Activated CD8-positive, alpha-beta T cell treated with anti-CD3 and anti-CD28 coated beads for 36 hours (primary cell): ENCODE measurements around the gene ZNF281. TPM values are rescaled to one million over a fixed set of nuclear protein-coding genes. Genes with fewer than 3 reads are reported as not detected.

ENCODE experiments used
- ATAC-seq: fragments of 200-7000 bp; cut with Tn5 transposase; one replicate; pipeline ENCODE4 v1.10.0; 2021; ENCODE audit warnings: mild to moderate bottlenecking, moderate library complexity
- CTCF ChIA-PET: fragments of 350-600 bp; sonication (Branson Sonifier 250); formaldehyde crosslinking; loops from one replicate; lab custom pipeline; 2021; ENCODE audit warnings: antibody characterized with exemption; lab: Charles Lee
- POLR2A ChIA-PET: fragments of 350-600 bp; sonication (Branson Sonifier 250); formaldehyde crosslinking; loops from one replicate; lab custom pipeline; 2021; ENCODE audit warnings: antibody characterized with exemption; lab: Charles Lee
- DNase-seq: peaks from one replicate; pipeline ENCODE4 v3.0.0-alpha.2; 2020
- H3K27ac Mint-ChIP-seq: one replicate; pipeline ENCODE4 v1.8.0; 2021; ENCODE audit warnings: mild to moderate bottlenecking, mixed read lengths
- H3K27me3 Mint-ChIP-seq: one replicate; pipeline ENCODE4 v1.8.0; 2021; ENCODE audit warnings: mixed read lengths
- H3K36me3 Mint-ChIP-seq: one replicate; pipeline ENCODE4 v1.8.0; 2021; ENCODE audit warnings: low read depth, mixed read lengths
- H3K4me1 Mint-ChIP-seq: one replicate; pipeline ENCODE4 v1.8.0; 2021; ENCODE audit warnings: low read depth, mixed read lengths
- H3K4me3 Mint-ChIP-seq: one replicate; pipeline ENCODE4 v1.8.0; 2021; ENCODE audit warnings: mild to moderate bottlenecking, moderate library complexity, mixed read lengths
- H3K9me3 Mint-ChIP-seq: one replicate; pipeline ENCODE4 v1.8.0; 2021; ENCODE audit warnings: mixed read lengths
- intact Hi-C: fragments of 100-400 bp; cut with micrococcal nuclease; formaldehyde crosslinking; loops from one replicate; pipeline ENCODE4 v1.10.0; 2022
- total RNA-seq, 2 experiments: library from RNA; stranded (reverse); gene quantifications; one replicate each; pipeline ENCODE4 v1.2.3, GENCODE V29; 2021
- TF ChIP-seq, protein P1 (sequence below): fragments of 200-600 bp; IDR thresholded peaks from one replicate; pipeline ENCODE4 v1.8.0; 2022; ENCODE audit warnings: antibody characterized with exemption, mild to moderate bottlenecking

Gene ZNF281
- total RNA-seq, 2 experiments from 2014 or later, result 12.0 to 12.2 TPM

DNA sequence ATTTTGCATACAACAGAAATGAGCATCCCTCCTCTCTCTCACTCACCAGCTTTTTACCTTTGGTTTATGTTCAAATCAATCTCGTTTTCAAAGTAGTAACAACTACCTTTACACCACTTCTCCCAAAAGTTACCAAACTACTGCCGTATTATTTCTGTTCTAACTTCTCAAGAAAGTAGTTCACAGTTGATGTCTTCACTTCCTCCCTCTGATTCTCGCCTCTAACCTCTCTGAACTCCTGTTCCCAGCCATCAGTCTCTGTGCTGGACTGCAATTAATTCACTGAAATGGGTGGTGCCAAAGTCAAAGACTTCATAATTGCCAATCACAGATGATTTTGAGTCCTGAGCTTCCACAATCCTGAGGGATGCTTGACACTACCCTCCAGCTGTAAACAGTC lies 54.0 kb downstream of the ZNF281 start:
- TF ChIP-seq, protein P1, sequence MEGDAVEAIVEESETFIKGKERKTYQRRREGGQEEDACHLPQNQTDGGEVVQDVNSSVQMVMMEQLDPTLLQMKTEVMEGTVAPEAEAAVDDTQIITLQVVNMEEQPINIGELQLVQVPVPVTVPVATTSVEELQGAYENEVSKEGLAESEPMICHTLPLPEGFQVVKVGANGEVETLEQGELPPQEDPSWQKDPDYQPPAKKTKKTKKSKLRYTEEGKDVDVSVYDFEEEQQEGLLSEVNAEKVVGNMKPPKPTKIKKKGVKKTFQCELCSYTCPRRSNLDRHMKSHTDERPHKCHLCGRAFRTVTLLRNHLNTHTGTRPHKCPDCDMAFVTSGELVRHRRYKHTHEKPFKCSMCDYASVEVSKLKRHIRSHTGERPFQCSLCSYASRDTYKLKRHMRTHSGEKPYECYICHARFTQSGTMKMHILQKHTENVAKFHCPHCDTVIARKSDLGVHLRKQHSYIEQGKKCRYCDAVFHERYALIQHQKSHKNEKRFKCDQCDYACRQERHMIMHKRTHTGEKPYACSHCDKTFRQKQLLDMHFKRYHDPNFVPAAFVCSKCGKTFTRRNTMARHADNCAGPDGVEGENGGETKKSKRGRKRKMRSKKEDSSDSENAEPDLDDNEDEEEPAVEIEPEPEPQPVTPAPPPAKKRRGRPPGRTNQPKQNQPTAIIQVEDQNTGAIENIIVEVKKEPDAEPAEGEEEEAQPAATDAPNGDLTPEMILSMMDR, result no peak
- no peak for DNase-seq
- Mint-ChIP-seq H3K4me1 (peaks cover 29% of the 10 kb centered on the region), H3K27me3 (no peaks in the 10 kb centered on the region), H3K27ac (no peak overlapping the region), H3K4me3 (no peak overlapping the region), H3K9me3 (no peaks in the 10 kb centered on the region), H3K36me3 (no peaks in the 10 kb centered on the region)
- POLR2A ChIA-PET, result no interaction called here
- CTCF ChIA-PET, result interaction anchor here (0.7 kb wide), 1 partner anchor 136 kb away, joined by 3 read pairs; no protein-coding TSS in a partner anchor
- intact Hi-C loops, result no loop called here
- ATAC-seq, result no peak

Other genes with a start within 250 kb of the ZNF281 start
- 10 to 100 TPM; 13.7 to 13.9 TPM for gene KIF14, start 210.7 kb upstream of the ZNF281 start, total RNA-seq